ENCODE data around the gene LBP.
"Not testable (repeated sequence)": the region's sequence is repeated elsewhere in the genome, so short reads cannot be mapped to it uniquely, and the experiment has no call there.

The LBP gene

GRCh38 chr20:38350879-38351775 lies 4.8 kb downstream of the LBP start:
- DNase-seq, result no peak

GRCh38 chr20:38353316-38353715 lies 7.0 kb downstream of the LBP start:
- DNase-seq, result no peak

- DNase-seq, result no peak
These were observed 7.9 kb downstream of the LBP start for GRCh38 chr20:38354227-38354626.

- no peak for DNase-seq
These were observed 9.1 kb downstream of the LBP start for GRCh38 chr20:38355161-38356012.

- no peak for DNase-seq
These were observed 11.4 kb downstream of the LBP start for GRCh38 chr20:38357653-38358207.

- DNase-seq, result no peak
These were observed 12.3 kb downstream of the LBP start for GRCh38 chr20:38358556-38358955.

GRCh38 chr20:38363004-38363747 lies 16.9 kb downstream of the LBP start:
- DNase-seq, result no peak

- no peak for DNase-seq
These were observed 23.1 kb downstream of the LBP start for GRCh38 chr20:38369389-38369788.

GRCh38 chr20:38372806-38373205 lies 26.5 kb downstream of the LBP start:
- no peak for DNase-seq

GRCh38 chr20:38373231-38373867 lies 27.1 kb downstream of the LBP start:
- no peak for DNase-seq

- DNase-seq, result no peak
These were observed 27.6 kb downstream of the LBP start for GRCh38 chr20:38373898-38374297.

- DNase-seq, result no peak
These were observed 30.9 kb downstream of the LBP start for GRCh38 chr20:38377039-38377685.

GRCh38 chr20:38377838-38378237 lies 31.6 kb downstream of the LBP start:
- DNase-seq, result not testable (repeated sequence)

GRCh38 chr20:38383147-38383546 lies 36.9 kb downstream of the LBP start:
- no peak for DNase-seq

GRCh38 chr20:38386004-38386403 lies 39.7 kb downstream of the LBP start:
- no peak for DNase-seq

GRCh38 chr20:38386851-38387250 lies 40.6 kb downstream of the LBP start:
- no peak for DNase-seq

GRCh38 chr20:38387953-38388352 lies 41.7 kb downstream of the LBP start:
- no peak for DNase-seq

GRCh38 chr20:38392356-38392755 lies 46.1 kb downstream of the LBP start:
- no peak for DNase-seq

- peak; percentile 34 for DNase-seq
These were observed 47.0 kb downstream of the LBP start for GRCh38 chr20:38393259-38393658.

GRCh38 chr20:38395165-38395564 lies 48.9 kb downstream of the LBP start:
- no peak for DNase-seq

- DNase-seq, result not testable (repeated sequence)
These were observed 49.6 kb downstream of the LBP start for GRCh38 chr20:38395751-38396395.
